SU-DHL-6 (cell line): Measurements from ENCODE around the gene IGSF8.

ENCODE experiments used
- H2AFZ ChIP-seq: fragments of 200-600 bp; sonication (generic); 2 replicates; pipeline ENCODE4 v1.6.1; 2014; ENCODE audit warnings: low read depth, mild to moderate bottlenecking, moderate library complexity, mixed read lengths, antibody characterized with exemption, low read length; ENCODE audit not compliant: severe bottlenecking
- H3F3A ChIP-seq: fragments of 200-600 bp; shearing (Covaris generic); 2 replicates; pipeline ENCODE4 v1.6.0; 2016; ENCODE audit warnings: antibody characterized with exemption, mild to moderate bottlenecking; ENCODE audit not compliant: insufficient read depth
- H3K27ac ChIP-seq: fragments of 200-600 bp; sonication (generic); 2 replicates; pipeline ENCODE4 v1.5.1; 2016; ENCODE audit warnings: low read depth, mild to moderate bottlenecking, low read length, moderate library complexity, mixed read lengths
- H3K27me3 ChIP-seq: fragments of 200-600 bp; sonication (generic), shearing (Covaris generic); 2 replicates; pipeline ENCODE4 v1.6.0; 2014; ENCODE audit warnings: mild to moderate bottlenecking, low read length
- H3K36me3 ChIP-seq: fragments of 200-600 bp; sonication (generic); 2 replicates; pipeline ENCODE4 v1.6.1; 2014; ENCODE audit warnings: mild to moderate bottlenecking, low read length, mixed read lengths
- H3K4me2 ChIP-seq: fragments of 300-600, 200-600 bp; shearing (Covaris generic), sonication (generic); 2 replicates; pipeline ENCODE4 v1.6.0; 2014; ENCODE audit warnings: low read length, low read depth, mild to moderate bottlenecking; ENCODE audit not compliant: poor library complexity, severe bottlenecking
- H3K4me3 ChIP-seq: fragments of 200-600 bp; sonication (generic); 2 replicates; pipeline ENCODE4 v1.5.1; 2014; ENCODE audit warnings: antibody characterized with exemption, low read length, mild to moderate bottlenecking, mixed read lengths; ENCODE audit not compliant: insufficient read depth, poor library complexity, severe bottlenecking
- H3K79me2 ChIP-seq: fragments of 200-600 bp; sonication (generic); 2 replicates; pipeline ENCODE4 v1.6.1; 2014; ENCODE audit warnings: mild to moderate bottlenecking, low read length, moderate library complexity; ENCODE audit not compliant: insufficient read depth
- H3K9ac ChIP-seq: fragments of 200-600 bp; sonication (generic); 2 replicates; pipeline ENCODE4 v1.7.0; 2014; ENCODE audit warnings: mild to moderate bottlenecking, low read length
- H3K9me2 ChIP-seq: fragments of 200-600 bp; sonication (generic); replicated peaks from 2 replicates; pipeline ENCODE4 v1.6.1; 2014; ENCODE audit warnings: low read length; ENCODE audit not compliant: insufficient read depth
- H3K9me3 ChIP-seq: fragments of 200-600 bp; sonication (generic); 2 replicates; pipeline ENCODE4 v1.6.1; 2014; ENCODE audit warnings: low read length, mixed read lengths; ENCODE audit not compliant: insufficient read depth
- H4K20me1 ChIP-seq: fragments of 200-600 bp; sonication (generic); 2 replicates; pipeline ENCODE4 v1.6.1; 2014; ENCODE audit warnings: low read depth, mild to moderate bottlenecking, antibody characterized with exemption, low read length, moderate library complexity, mixed read lengths
- EZH2phosphoT487 ChIP-seq: fragments of 200-600 bp; sonication (generic), shearing (Covaris generic); conservative IDR thresholded peaks from 2 replicates; pipeline ENCODE4 v1.6.1; 2018; ENCODE audit warnings: mild to moderate bottlenecking, antibody characterized with exemption, low read length, moderate library complexity, mixed read lengths
- TF ChIP-seq, protein P1 (sequence below): fragments of 200-600 bp; sonication (generic); IDR thresholded peaks from one replicate; pipeline ENCODE4 v1.5.1; 2017; ENCODE audit warnings: antibody characterized with exemption, mild to moderate bottlenecking, low read length, moderate library complexity; ENCODE audit not compliant: insufficient read depth, poor library complexity, severe bottlenecking

The IGSF8 gene

GRCh38 chr1:160120797-160121196, 22.4 kb upstream of the IGSF8 start:
- H3K79me2 ChIP-seq: no peaks in the 10 kb centered on the region
- no peaks in the 10 kb centered on the region for H3K9me3 ChIP-seq
- H3K9ac ChIP-seq: no peak overlapping the region
- H3K9me2 ChIP-seq: no peaks in the 10 kb centered on the region
- H3K4me3 ChIP-seq: no peak overlapping the region
- H4K20me1 ChIP-seq: no peaks in the 10 kb centered on the region
- no peaks in the 10 kb centered on the region for H3K27me3 ChIP-seq
- no peak overlapping the region for H3K4me2 ChIP-seq
- no peaks in the 10 kb centered on the region for H3K36me3 ChIP-seq
- no peak overlapping the region for H3K27ac ChIP-seq
- no peak overlapping the region for H2AFZ ChIP-seq
- no peaks in the 10 kb centered on the region for H3F3A ChIP-seq
- TF ChIP-seq, protein P1, sequence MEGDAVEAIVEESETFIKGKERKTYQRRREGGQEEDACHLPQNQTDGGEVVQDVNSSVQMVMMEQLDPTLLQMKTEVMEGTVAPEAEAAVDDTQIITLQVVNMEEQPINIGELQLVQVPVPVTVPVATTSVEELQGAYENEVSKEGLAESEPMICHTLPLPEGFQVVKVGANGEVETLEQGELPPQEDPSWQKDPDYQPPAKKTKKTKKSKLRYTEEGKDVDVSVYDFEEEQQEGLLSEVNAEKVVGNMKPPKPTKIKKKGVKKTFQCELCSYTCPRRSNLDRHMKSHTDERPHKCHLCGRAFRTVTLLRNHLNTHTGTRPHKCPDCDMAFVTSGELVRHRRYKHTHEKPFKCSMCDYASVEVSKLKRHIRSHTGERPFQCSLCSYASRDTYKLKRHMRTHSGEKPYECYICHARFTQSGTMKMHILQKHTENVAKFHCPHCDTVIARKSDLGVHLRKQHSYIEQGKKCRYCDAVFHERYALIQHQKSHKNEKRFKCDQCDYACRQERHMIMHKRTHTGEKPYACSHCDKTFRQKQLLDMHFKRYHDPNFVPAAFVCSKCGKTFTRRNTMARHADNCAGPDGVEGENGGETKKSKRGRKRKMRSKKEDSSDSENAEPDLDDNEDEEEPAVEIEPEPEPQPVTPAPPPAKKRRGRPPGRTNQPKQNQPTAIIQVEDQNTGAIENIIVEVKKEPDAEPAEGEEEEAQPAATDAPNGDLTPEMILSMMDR: no peak

GRCh38 chr1:160118928-160119327, 20.5 kb upstream of the IGSF8 start:
- no peaks in the 10 kb centered on the region for H3K36me3 ChIP-seq

GRCh38 chr1:160117709-160118183, 19.3 kb upstream of the IGSF8 start:
- TF ChIP-seq, protein P1: no peak
- no peak for TF ChIP-seq EZH2phosphoT487
- Histone ChIP-seq H3K36me3 (no peaks in the 10 kb centered on the region), H4K20me1 (no peaks in the 10 kb centered on the region), H3K79me2 (no peaks in the 10 kb centered on the region), H3K4me2 (no peak overlapping the region), H2AFZ (no peak overlapping the region), H3K9ac (no peak overlapping the region), H3F3A (no peaks in the 10 kb centered on the region), H3K27ac (no peak overlapping the region), H3K4me3 (no peak overlapping the region), H3K27me3 (no peaks in the 10 kb centered on the region), H3K9me2 (no peaks in the 10 kb centered on the region), H3K9me3 (no peaks in the 10 kb centered on the region)

More at GRCh38 chr1:160118928-160119327, 20.5 kb upstream of the IGSF8 start:
- H4K20me1 ChIP-seq: no peaks in the 10 kb centered on the region
- no peaks in the 10 kb centered on the region for H3K27me3 ChIP-seq
- no peak overlapping the region for H3K27ac ChIP-seq
- no peak overlapping the region for H3K4me2 ChIP-seq
- no peak overlapping the region for H3K4me3 ChIP-seq
- TF ChIP-seq, protein P1: no peak
- TF ChIP-seq EZH2phosphoT487: no peak
- no peaks in the 10 kb centered on the region for H3K9me2 ChIP-seq
- no peak overlapping the region for H2AFZ ChIP-seq
- H3F3A ChIP-seq: no peaks in the 10 kb centered on the region
- H3K9ac ChIP-seq: no peak overlapping the region
- no peaks in the 10 kb centered on the region for H3K79me2 ChIP-seq
- no peaks in the 10 kb centered on the region for H3K9me3 ChIP-seq

- Histone ChIP-seq H3K9me3 (no peaks in the 10 kb centered on the region), H3K79me2 (no peaks in the 10 kb centered on the region), H3K9me2 (no peaks in the 10 kb centered on the region), H3K36me3 (no peaks in the 10 kb centered on the region), H2AFZ (no peak overlapping the region), H3K27ac (no peak overlapping the region), H3F3A (no peaks in the 10 kb centered on the region), H3K27me3 (no peaks in the 10 kb centered on the region), H4K20me1 (no peaks in the 10 kb centered on the region), H3K9ac (no peak overlapping the region), H3K4me2 (no peak overlapping the region), H3K4me3 (no peak overlapping the region)
- TF ChIP-seq, protein P1: no peak
- TF ChIP-seq EZH2phosphoT487: no peak
These were observed 18.9 kb upstream of the IGSF8 start for GRCh38 chr1:160117300-160117699.
